SH-SY5Y (cell line): Measurements from ENCODE around the gene NLK.

Source experiments
- GATA2 ChIP-seq: IDR thresholded peaks from 2 replicates; pipeline ENCODE4 v1.6.1; 2011; ENCODE audit warnings: mild to moderate bottlenecking, low read depth, low read length
- GATA3 ChIP-seq: IDR thresholded peaks from 2 replicates; pipeline ENCODE4 v1.6.1; 2011; ENCODE audit warnings: low read depth, mild to moderate bottlenecking, low read length, moderate library complexity

- TF ChIP-seq GATA2 (no peak), GATA3 (no peak)
Observed at GRCh38 chr17:28119560-28119959, 77.1 kb downstream of the NLK start.
